Heart left ventricle (tissue), 16 donors: ENCODE data around the gene ZNF181. TPM values are rescaled to one million over a fixed set of nuclear protein-coding genes. Genes with fewer than 3 reads are reported as not detected.

Source experiments
- ATAC-seq, 4 donors: fragments of 200-7000 bp; cut with Tn5 transposase; one replicate each; pipeline ENCODE4 v1.9.1; 2020 to 2022; ENCODE audit warnings: moderate library complexity in 4 of 4, mild to moderate bottlenecking in 3 of 4, moderate number of reproducible peaks in 1 of 4
- DNase-seq, 5 donors: peaks; one replicate each; pipeline ENCODE4 v3.0.0-alpha.2; 2020
- H3K27ac ChIP-seq, 12 donors: fragments of 200-600 bp; sonication (generic) in 4 of 12; one replicate each; pipeline versions ENCODE4 v1.5.0 to v1.8.0; 2016 to 2022; ENCODE audit warnings: mild to moderate bottlenecking in 2 of 12
- H3K27me3 ChIP-seq, 9 donors: fragments of 200-600 bp; sonication (generic) in 2 of 9; one replicate each; pipeline versions ENCODE4 v1.5.1 to v1.8.0; 2016 to 2022; ENCODE audit warnings: mild to moderate bottlenecking in 3 of 9
- H3K36me3 ChIP-seq, 9 donors: fragments of 200-600 bp; sonication (generic) in 2 of 9; one replicate each; pipeline versions ENCODE4 v1.5.0 to v1.8.0; 2018 to 2022; ENCODE audit warnings: mild to moderate bottlenecking in 2 of 9
- H3K4me1 ChIP-seq, 12 donors: fragments of 200-600 bp; sonication (generic) in 4 of 12; one replicate each; pipeline versions ENCODE4 v1.5.0 to v1.8.0; 2016 to 2022; ENCODE audit warnings: mild to moderate bottlenecking in 3 of 12
- H3K4me3 ChIP-seq, 12 donors: fragments of 200-600 bp; sonication (generic) in 4 of 12; one replicate each; pipeline versions ENCODE4 v1.5.0 to v1.8.0; 2017 to 2022; ENCODE audit warnings: mild to moderate bottlenecking in 9 of 12, moderate library complexity in 4 of 12
- H3K9me3 ChIP-seq, 12 donors: fragments of 200-600 bp; sonication (generic) in 4 of 12; one replicate each; pipeline versions ENCODE4 v1.5.0 to v1.8.0; 2016 to 2022; ENCODE audit warnings: mild to moderate bottlenecking in 1 of 12
- CTCF ChIP-seq, 12 donors: fragments of 200-600 bp; sonication (generic) in 4 of 12; IDR thresholded peaks; one replicate each; pipeline versions ENCODE4 v1.5.0 to v1.8.0; 2018 to 2022; ENCODE audit warnings: antibody characterized with exemption in 12 of 12, mild to moderate bottlenecking in 5 of 12
- POLR2A ChIP-seq, 2 donors: fragments of 450-650 bp; IDR thresholded peaks; one replicate each; pipeline ENCODE4 v1.6.1; 2017; ENCODE audit warnings: antibody characterized with exemption in 2 of 2, mild to moderate bottlenecking in 2 of 2, moderate library complexity in 2 of 2
- WGBS, 4 donors: extraction: QIAGEN DNeasy Blood & Tissue Kit in 2 of 4; methylation state at CpG; one replicate each; pipeline versions ENCODE4 v1.1.5 to v1.1.7; 2013 to 2018; 5-methylcytosine and 5-hydroxymethylcytosine counted together
- intact Hi-C, 10 donors: fragments of 100-400 bp; cut with DNase I; formaldehyde crosslinking; loops; one replicate each; pipeline versions ENCODE4 v1.11.1 to v1.14.2; 2022
- polyA plus RNA-seq, 2 donors: library from polyadenylated mRNA; stranded (reverse); fragments of 200-250 nt; gene quantifications; one replicate each; pipeline ENCODE4 v1.2.3, GENCODE V29; 2013
- total RNA-seq, 9 donors: library from RNA; depleted of rRNA in 2 of 9; stranded (reverse); fragments of >200 nt in 2 of 9; fragmentation: NEBNext Ultra II Directional in 3 of 9; extraction: Animal tissue kit (Norgen Biotek cat#: 25700) in 3 of 9; gene quantifications; one replicate each; pipeline versions ENCODE4 v1.1.0 to v1.2.4, GENCODE V29; 2016 to 2023
- donor health status: ischemic (EF 13 %, LVEDD 7.1; RV severe dilation, severe dysfunction).
- donor health status: healthy with polysubstance abuse.
- donor health status: DM: no; HTN: yes; CAD: no.
- donor health status: DM: no; HTN: no; CAD: no.
- donor health status: ischemic (EF 25% LVEDD 6.9; RV normal size, moderate dysfunction).
- donor health status: ischemic (EF 25% LVEDD 5.7; RV mildly dilated, moderate dysfunction).
- donor health status: healthy.
- donor health status: DM: yes; HTN: yes; CAD: no.
- donor health status: ischemic (EF 35%, LVEDD 5.7; RV mildly dilated, moderate dysfunction).
- donor health status: nonischemic (EF 11% LVEDD 7.7; RV severe dilation, severe dysfunction).
- donor health status: DM: yes; HTN: yes; CAD: no.
- donor health status: PGD.
- donor health status: ischemic (EF 29% LVEDD 5.4; RV normal size, mild dysfunction).
- donor health status: nonischemic (EF 23%, LVEDD 6.1; RV moderate dilation, normal function).

The ZNF181 gene
- total and polyA plus RNA-seq, 11 donors, result 8.6 to 46.6 (median 18.8) TPM

DNA sequence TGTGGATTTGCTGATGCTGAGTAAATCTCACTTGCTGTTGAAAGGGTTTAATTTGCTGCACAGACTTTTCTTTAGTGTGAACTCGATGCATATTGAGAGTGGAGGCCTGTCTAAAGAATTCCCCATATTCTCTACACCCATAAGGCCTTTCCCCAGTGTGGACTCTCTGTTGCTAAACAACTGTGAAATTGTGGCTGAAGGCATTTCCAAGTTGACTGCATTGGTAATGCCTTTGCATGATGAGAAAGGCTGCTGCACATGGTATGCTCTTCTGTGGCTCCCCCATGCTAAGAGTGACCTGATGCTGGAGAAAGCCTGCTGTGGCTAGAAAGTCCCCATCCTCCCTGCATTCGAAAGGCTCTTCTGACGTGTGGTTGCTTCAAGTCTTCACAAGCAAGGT, 45.6 kb downstream of the ZNF181 start:
- Histone ChIP-seq H3K9me3 (peaks cover 0 to 11% (median 0%) of the 10 kb centered on the region in 12 donors), H3K27ac (no peak overlapping the region), H3K36me3 (no peaks in the 10 kb centered on the region), H3K27me3 (no peaks in the 10 kb centered on the region), H3K4me1 (no peaks in the 10 kb centered on the region), H3K4me3 (no peak overlapping the region)
- no peak for TF ChIP-seq POLR2A (IDR thresholded peaks at IDR 0.05)
- TF ChIP-seq CTCF (IDR thresholded peaks at IDR 0.05), result no peak
- ATAC-seq, result no peak
- no peak for DNase-seq
- 66 to 79% (median 75%) methylated on average over 3 of the region's 3 CpGs for WGBS, 4 donors
- intact Hi-C loops, result loop anchor here in 3 of 10 donors (10.0 kb wide), 1 partner anchor 145 kb away; the partner anchor contains the start of gene ZNF30 (in 3 of the 3)

GRCh38 chr19:34786236-34786635, 52.2 kb downstream of the ZNF181 start:
- TF ChIP-seq CTCF (IDR thresholded peaks at IDR 0.05), result no peak
- intact Hi-C loops, result no loop called here
- peaks cover 0 to 3% (median 0%) of the 10 kb centered on the region in 9 donors for H3K27me3 ChIP-seq
- ATAC-seq (no peak), DNase-seq (no peak)
- H3K4me1 ChIP-seq, result no peaks in the 10 kb centered on the region
- no peak overlapping the region for H3K4me3 ChIP-seq
- peaks cover 0 to 3% (median 0%) of the 10 kb centered on the region in 12 donors for H3K9me3 ChIP-seq
- no peaks in the 10 kb centered on the region for H3K36me3 ChIP-seq
- H3K27ac ChIP-seq, result no peak overlapping the region
- WGBS, 4 donors, result 72 to 89% (median 84%) methylated on average over 5 of the region's 5 CpGs

- H3K27me3 ChIP-seq, result peaks cover 0 to 3% (median 0%) of the 10 kb centered on the region in 9 donors
- H3K4me3 ChIP-seq, result no peak overlapping the region
- H3K4me1 ChIP-seq, result no peaks in the 10 kb centered on the region
- no peaks in the 10 kb centered on the region for H3K36me3 ChIP-seq
- no peak for TF ChIP-seq CTCF (IDR thresholded peaks at IDR 0.05)
- no peak for TF ChIP-seq POLR2A (IDR thresholded peaks at IDR 0.05)
- DNase-seq (no peak), ATAC-seq (peak in 3 of 4 donors; percentile 42 to 82 (median 73))
- intact Hi-C loops, result no loop called here
- 36 to 49% (median 42%) methylated on average over 3 of the region's 3 CpGs for WGBS, 4 donors
- H3K9me3 ChIP-seq, result peaks cover 0 to 3% (median 0%) of the 10 kb centered on the region in 12 donors
- no peak overlapping the region for H3K27ac ChIP-seq
Measured at GRCh38 chr19:34787059-34787824, 53.2 kb downstream of the ZNF181 start.

GRCh38 chr19:34788074-34788473, 54.0 kb downstream of the ZNF181 start:
- ATAC-seq, result no peak
- no peaks in the 10 kb centered on the region for H3K4me1 ChIP-seq
- DNase-seq, result no peak
- no peak overlapping the region for H3K4me3 ChIP-seq
- peaks cover 0 to 3% (median 0%) of the 10 kb centered on the region in 9 donors for H3K27me3 ChIP-seq
- TF ChIP-seq POLR2A (IDR thresholded peaks at IDR 0.05) (no peak), CTCF (IDR thresholded peaks at IDR 0.05) (no peak)
- H3K27ac ChIP-seq, result no peak overlapping the region
- WGBS, 4 donors, result 65 to 75% (median 69%) methylated on average over 2 of the region's 2 CpGs
- intact Hi-C loops, result no loop called here
- H3K9me3 ChIP-seq, result peaks cover 0 to 3% (median 0%) of the 10 kb centered on the region in 12 donors
- H3K36me3 ChIP-seq, result no peaks in the 10 kb centered on the region
